GM19023 (cell line): ENCODE data around the gene TRAPPC8.
"Not testable (repeated sequence)": the region's sequence is repeated elsewhere in the genome, so short reads cannot be mapped to it uniquely, and the experiment has no call there.

Source experiments
- ATAC-seq: cut with Tn5 transposase; IDR thresholded peaks from one replicate; pipeline ENCODE4 v1.9.1; 2021; ENCODE audit warnings: mild to moderate bottlenecking, moderate library complexity; ENCODE audit not compliant: unreplicated experiment

The TRAPPC8 gene

GRCh38 chr18:31943878-31944816 is 1.2 kb upstream of the TRAPPC8 start:
- ATAC-seq, result no peak

DNA sequence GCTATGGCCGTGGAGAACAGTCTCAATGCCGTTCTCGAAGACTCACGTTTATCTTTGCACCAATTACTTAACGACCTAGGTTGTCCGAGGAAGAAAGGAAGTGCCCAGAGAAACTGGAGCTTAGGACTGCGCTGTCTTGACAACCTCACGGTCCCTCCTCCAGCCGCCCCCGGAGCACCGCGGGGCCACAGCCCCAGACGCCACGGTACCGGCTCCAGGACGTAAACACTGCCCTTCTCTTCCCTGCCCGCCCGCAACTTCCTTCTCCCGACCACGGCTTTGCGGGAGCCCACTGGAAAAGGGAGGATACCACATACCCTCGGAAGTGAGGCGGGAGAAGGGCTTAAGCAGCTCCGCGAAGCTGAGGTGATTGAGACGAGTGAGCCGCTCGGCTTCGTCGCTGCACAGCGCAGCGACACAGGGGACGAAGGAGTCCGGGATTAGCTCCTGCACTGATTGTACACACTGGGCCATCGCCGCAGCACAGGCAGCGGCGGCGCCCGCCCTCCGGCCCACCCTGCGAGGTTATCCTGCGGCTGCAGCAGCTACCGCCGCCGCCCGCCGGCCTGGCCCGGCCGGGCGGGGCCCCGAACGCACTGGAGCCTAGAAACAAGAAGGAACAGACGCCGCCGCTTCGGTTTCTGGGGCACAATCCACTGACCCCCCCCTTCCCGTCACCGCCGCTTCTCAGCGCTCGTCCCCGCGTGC is 483 bp downstream of the TRAPPC8 start:
- peak; percentile 35 for ATAC-seq

GRCh38 chr18:31941010-31941809 is 1.7 kb downstream of the TRAPPC8 start:
- ATAC-seq, result no peak

- not testable (repeated sequence) for ATAC-seq
Measured at GRCh38 chr18:31934773-31935172, 8.2 kb downstream of the TRAPPC8 start.

GRCh38 chr18:31931886-31932240 is 11.1 kb downstream of the TRAPPC8 start:
- ATAC-seq, result no peak

DNA sequence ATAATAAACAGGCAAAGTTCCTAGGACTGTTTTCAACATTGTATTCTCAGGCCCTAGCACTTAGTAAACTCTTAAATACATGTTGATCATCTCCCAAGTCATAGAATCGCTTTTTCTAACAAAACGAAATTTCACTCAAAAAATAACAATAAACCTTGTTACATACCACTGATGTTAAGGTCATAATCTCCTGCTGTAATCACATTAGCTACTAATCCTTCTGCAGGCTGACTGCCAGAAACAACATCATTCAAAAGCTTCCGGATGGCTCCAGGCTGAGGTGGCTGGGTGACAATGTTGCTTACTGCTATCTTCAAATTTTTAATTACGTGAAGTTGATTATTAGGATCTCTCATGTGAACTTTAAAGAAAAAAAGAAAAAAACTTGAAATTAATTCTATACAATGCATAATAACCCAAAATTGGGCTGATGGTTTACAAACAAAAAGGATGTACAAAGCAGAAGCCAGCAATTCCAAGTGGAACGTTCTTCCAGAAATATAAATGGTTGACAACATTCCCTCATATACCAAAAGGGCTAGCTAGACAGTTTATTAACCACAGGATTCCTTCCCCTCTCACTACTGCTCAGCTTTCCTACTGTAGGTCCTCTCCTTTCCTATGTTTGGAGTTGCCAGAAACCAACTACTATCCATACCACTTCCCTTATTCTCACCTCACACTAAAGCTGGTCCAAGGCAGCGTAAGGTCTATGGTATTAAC is 11.6 kb downstream of the TRAPPC8 start:
- no peak for ATAC-seq

GRCh38 chr18:31929273-31929672 is 13.7 kb downstream of the TRAPPC8 start:
- no peak for ATAC-seq

- not testable (repeated sequence) for ATAC-seq
Measured at GRCh38 chr18:31926988-31927387, 15.9 kb downstream of the TRAPPC8 start.

- ATAC-seq, result no peak
Measured at GRCh38 chr18:31920277-31920676, 22.7 kb downstream of the TRAPPC8 start.

DNA sequence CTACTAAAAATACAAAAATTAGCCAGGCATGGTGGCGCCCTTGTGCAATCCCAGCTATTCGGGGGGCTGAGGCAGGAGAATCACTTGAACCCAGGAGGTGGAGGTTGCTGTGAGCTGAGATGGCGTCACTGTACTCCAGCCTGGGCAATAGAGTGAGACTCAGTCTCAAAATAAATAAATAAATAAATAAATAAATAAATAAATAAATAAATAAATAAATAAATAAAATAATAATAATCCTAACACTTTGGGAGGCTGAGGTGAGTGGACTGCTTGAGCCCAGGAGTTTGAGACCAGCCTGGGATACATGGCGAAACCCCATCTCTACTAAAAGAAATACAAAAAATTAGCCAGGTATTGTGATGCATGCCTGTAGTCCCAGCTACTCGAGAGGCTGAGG is 23.6 kb downstream of the TRAPPC8 start:
- not testable (repeated sequence) for ATAC-seq

DNA sequence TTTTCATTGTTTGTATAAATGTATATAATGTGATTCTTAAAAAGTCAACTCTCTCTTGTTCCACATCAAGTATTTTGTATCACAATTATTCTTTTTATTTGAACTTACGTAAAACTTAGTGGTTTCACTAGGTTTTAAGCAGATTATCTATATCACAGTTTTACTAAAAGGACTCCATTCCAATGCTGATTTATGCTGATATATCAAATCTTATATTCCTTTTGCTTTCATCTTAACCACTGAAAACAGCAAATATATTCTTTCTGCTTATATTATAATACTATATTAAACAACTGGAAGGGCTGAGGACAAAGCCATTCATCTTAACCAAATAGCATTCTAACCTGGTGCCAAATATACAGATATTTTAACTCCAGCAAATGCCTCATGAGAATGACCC is 24.2 kb downstream of the TRAPPC8 start:
- ATAC-seq, result no peak

- no peak for ATAC-seq
Measured at GRCh38 chr18:31901063-31901462, 41.9 kb downstream of the TRAPPC8 start.

DNA sequence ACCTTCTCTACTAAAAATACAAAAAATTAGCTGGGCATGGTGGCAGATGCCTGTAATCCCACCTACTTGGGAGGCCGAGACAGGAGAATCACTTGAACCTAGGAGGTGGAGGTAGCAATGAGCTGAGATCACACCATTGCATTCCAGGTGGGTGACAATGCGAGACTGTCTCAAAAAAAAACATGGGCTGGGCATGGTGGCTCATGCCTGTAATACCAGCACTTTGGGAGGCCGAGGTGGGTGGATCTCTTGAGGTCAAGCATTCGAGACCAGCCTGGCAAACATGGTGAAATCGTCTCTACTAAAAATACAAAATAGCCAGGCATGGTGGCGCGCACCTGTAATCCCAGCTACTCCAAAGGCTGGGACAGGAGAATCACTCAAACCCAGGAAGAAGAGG is 43.2 kb downstream of the TRAPPC8 start:
- ATAC-seq, result not testable (repeated sequence)

- ATAC-seq, result no peak
Measured at GRCh38 chr18:31892936-31893335, 50.0 kb downstream of the TRAPPC8 start.

DNA sequence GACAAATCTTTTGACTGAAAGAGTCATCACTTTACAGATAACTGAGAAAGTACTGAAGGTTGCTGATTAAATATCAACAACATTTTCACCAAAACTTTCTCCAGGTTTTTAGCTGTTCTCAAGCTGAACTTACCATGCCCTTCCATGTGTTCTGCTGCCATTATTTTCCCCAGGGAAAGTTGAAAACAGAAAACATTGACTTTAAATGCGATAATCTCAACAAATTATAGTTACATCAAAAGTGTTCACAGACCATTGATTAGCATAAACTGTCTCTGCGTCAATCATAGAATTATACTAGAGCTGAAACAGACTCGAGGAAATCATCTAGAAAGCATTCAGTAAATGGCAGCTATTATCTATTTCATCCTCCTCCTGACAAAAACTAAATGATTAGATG is 51.4 kb downstream of the TRAPPC8 start:
- ATAC-seq, result no peak

DNA sequence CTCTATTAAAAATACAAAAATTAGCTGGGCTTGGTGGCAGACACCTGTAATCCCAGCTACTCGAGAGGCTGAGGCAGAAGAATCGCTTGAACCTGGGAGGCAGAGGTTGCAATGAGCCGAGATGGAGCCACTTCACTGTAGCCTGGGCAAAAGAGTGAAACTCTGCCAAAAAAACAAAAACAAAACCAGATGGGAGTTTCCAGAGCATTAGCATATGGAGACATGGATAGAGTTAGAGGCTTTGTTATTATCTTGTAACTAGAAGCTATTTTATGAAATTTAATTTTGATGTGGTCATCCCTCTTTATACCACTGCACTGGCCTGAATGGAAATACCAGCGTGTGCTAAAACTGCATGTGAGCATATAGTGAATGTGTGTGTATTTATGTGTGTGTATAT is 58.9 kb downstream of the TRAPPC8 start:
- ATAC-seq, result no peak

DNA sequence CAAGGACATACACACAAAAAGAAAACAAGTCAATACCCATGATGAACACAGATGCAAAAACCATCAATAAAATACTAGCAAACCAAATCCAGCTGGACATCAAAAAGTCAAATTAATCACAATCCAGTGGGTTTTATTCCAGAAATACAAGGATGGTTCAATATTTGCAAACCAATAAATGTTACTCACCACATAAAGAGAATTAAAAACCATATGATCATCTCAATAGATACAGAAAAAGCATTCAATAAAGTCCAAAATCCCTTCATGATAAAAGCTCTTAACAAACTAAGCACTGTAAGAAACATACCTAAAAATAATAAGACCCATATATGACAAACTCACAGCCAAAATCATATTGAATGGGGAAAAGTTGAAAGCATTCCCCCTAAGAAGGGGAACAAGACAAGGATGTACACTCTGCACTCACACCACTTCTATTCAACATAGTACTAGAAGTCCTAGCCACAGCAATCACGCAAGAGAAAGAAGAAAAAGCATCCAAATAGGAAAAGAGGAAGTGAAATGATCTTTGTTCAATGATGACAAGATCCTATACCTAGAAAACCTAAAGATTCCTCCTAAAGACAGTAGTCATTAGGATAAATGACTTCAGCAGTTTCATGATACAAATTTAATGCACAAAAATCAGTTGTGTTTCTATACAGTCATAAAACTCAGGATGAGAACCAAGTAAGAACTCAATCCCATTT is 62.6 kb downstream of the TRAPPC8 start:
- no peak for ATAC-seq

DNA sequence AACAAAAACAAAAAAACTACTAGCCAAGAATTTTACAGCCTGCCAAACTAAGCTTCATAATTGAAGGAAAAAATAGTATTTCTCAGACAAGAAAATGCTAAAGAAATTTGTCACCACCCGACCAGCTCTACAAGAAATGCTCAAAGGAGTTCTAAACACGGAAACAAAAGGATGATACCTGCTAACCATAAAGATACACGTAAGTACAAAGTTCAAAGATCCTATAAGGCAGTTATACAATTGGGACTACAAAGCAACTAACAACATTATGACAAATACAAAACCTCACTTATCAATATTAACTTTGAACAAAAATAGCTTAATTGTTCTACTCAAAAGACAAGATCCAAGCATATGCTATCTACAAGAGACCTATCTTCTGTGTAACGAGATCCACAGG is 64.6 kb downstream of the TRAPPC8 start:
- no peak for ATAC-seq

DNA sequence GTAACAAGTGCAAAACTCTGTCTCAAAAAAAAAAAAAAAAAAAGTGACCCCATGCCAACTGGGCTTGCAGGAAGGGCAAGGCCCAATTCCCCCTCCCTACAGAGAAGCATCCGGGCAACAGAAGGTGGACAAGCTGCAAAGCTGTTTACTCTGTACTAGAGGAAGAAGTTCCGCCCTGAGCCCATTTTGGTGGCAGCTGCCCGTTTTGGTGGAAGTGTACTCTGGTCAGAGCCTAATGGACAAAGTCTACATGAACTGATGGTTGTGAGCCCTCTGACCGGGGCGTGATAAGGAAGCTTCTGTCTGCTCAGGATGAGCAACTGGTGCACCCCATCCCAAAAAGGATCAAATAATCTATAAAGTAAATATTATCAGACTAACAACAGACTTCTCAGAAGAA is 65.0 kb downstream of the TRAPPC8 start:
- no peak for ATAC-seq

GRCh38 chr18:31876707-31877106 is 66.2 kb downstream of the TRAPPC8 start:
- ATAC-seq, result no peak
